Measurements from ENCODE around the gene ARHGAP18.

ARHGAP18 gene

GRCh38 chr6:129546702-129547101 lies 163.3 kb downstream of the ARHGAP18 start:
- DNase-seq (ENCODE audit: low read depth in 2 of 3, low spot score in 1 of 3), result no peak

- DNase-seq (ENCODE audit: low read depth in 2 of 3, low spot score in 1 of 3), result no peak
Measured at GRCh38 chr6:129544892-129545612, 164.9 kb downstream of the ARHGAP18 start.

- no peak for DNase-seq (ENCODE audit: low read depth in 2 of 3, low spot score in 1 of 3)
Measured at GRCh38 chr6:129543981-129544380, 166.0 kb downstream of the ARHGAP18 start.

GRCh38 chr6:129542705-129543104 lies 167.3 kb downstream of the ARHGAP18 start:
- DNase-seq (ENCODE audit: low read depth in 2 of 3, low spot score in 1 of 3), result no peak

- no peak for DNase-seq (ENCODE audit: low read depth in 2 of 3, low spot score in 1 of 3)
Measured at GRCh38 chr6:129539032-129539431, 170.9 kb downstream of the ARHGAP18 start.

GRCh38 chr6:129536271-129536670 lies 173.7 kb downstream of the ARHGAP18 start:
- DNase-seq (ENCODE audit: low read depth in 2 of 3, low spot score in 1 of 3), result no peak

GRCh38 chr6:129534926-129535325 lies 175.1 kb downstream of the ARHGAP18 start:
- no peak for DNase-seq (ENCODE audit: low read depth in 2 of 3, low spot score in 1 of 3)

Data from stimulated activated CD4-positive, alpha-beta T cell treated with anti-CD3 and anti-CD28 coated beads, Interleukin-12 subunit alpha, Interleukin-12 subunit beta, amount 100 ng/mL, for 48 hours (primary cell).